Left lung (tissue), 10 donors: ENCODE data around the gene FMO3. TPM values are rescaled to one million over a fixed set of nuclear protein-coding genes. Genes with fewer than 3 reads are reported as not detected.
A peak's percentile ranks its signal among the peaks of the same experiment; 100 is the strongest.

Experiments used
- ATAC-seq: fragments of 200-7000 bp; cut with Tn5 transposase; one replicate; pipeline ENCODE4 v1.9.1; 2020; ENCODE audit warnings: moderate library complexity
- DNase-seq, 4 donors: peaks; one replicate each; pipeline ENCODE4 v3.0.0-alpha.2; 2013 to 2020
- H3K27ac ChIP-seq, 2 donors: fragments of 200-600 bp; sonication (generic) in 1 of 2; one replicate each; pipeline versions ENCODE4 v1.5.0 to v1.8.0; 2020 to 2021
- H3K27me3 ChIP-seq, 2 donors: fragments of 200-600 bp; sonication (generic) in 1 of 2; one replicate each; pipeline versions ENCODE4 v1.5.0 to v1.8.0; 2020 to 2021
- H3K36me3 ChIP-seq, 2 donors: fragments of 200-600 bp; sonication (generic) in 1 of 2; one replicate each; pipeline versions ENCODE4 v1.5.0 to v1.8.0; 2020 to 2021
- H3K4me1 ChIP-seq, 2 donors: fragments of 200-600 bp; one replicate each; pipeline ENCODE4 v1.8.0; 2021
- H3K4me3 ChIP-seq, 2 donors: fragments of 200-600 bp; sonication (generic) in 1 of 2; one replicate each; pipeline versions ENCODE4 v1.5.0 to v1.8.0; 2020 to 2021; ENCODE audit warnings: mild to moderate bottlenecking in 1 of 2
- H3K9me3 ChIP-seq, 2 donors: fragments of 200-600 bp; sonication (generic) in 1 of 2; one replicate each; pipeline versions ENCODE4 v1.5.0 to v1.8.0; 2020 to 2021
- CTCF ChIP-seq, 2 donors: fragments of 200-600 bp; sonication (generic) in 1 of 2; IDR thresholded peaks; one replicate each; pipeline versions ENCODE4 v1.5.0 to v1.8.0; 2021; ENCODE audit warnings: antibody characterized with exemption in 2 of 2
- intact Hi-C, 2 donors: fragments of 100-400 bp; cut with DNase I; formaldehyde crosslinking; loops; one replicate each; pipeline versions ENCODE4 v1.11.2 to v1.14.2; 2022
- polyA plus RNA-seq, 6 donors: library from polyadenylated mRNA; unstranded; fragments of 120-200 nt; gene quantifications; one replicate each; pipeline ENCODE4 v1.2.1, GENCODE V29; 2013; ENCODE audit not compliant: insufficient read length in 6 of 6
- total RNA-seq, 2 donors: library from RNA; stranded (reverse); fragmentation: NEBNext Ultra II Directional; extraction: Animal tissue kit (Norgen Biotek cat#: 25700); gene quantifications; one replicate each; pipeline ENCODE4 v1.2.1, GENCODE V29; 2021
- donor health status: DM: no; HTN: yes; CAD: no.
- donor health status: DM: no; HTN: no; CAD: no.

The FMO3 gene
- total and polyA plus RNA-seq, 8 donors, result 0.97 to 5.4 (median 1.7) TPM

DNA sequence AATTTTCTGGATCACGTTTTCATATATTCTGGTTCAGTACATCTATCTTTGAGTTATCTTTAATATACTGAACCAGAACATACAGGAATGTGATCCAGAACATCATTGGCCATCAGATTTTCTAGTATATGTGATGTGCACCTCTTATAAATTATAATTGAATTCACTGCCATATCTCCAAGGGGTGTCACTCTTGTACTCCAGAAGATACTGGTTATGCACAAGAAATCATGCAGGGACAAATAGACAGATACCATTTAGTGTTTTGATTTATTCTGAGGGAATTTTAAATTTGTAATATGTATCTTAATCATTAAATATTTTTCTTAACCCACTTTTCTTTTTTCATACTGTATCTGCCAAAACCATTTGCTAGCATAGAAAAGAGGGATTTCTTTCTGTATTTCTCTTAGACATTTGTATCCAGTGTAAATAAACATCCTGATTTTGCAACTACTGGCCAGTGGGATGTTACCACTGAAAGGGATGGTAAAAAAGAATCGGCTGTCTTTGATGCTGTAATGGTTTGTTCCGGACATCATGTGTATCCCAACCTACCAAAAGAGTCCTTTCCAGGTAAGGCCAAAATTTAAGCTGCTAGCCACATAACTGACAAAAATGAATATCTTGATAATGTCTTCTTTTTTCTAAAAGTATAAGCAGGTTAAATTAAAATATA lies 16.7 kb downstream of the FMO3 start:
- Histone ChIP-seq H3K9me3 (no peaks in the 10 kb centered on the region), H3K27ac (no peak overlapping the region), H3K27me3 (no peaks in the 10 kb centered on the region), H3K4me3 (no peak overlapping the region), H3K4me1 (no peaks in the 10 kb centered on the region), H3K36me3 (no peaks in the 10 kb centered on the region)
- TF ChIP-seq CTCF (IDR thresholded peaks at IDR 0.05), result no peak
- intact Hi-C loops, result no loop called here
- ATAC-seq, result no peak
- peak in 1 of 4 donors; percentile 48 for DNase-seq

- no peak overlapping the region for H3K4me3 ChIP-seq
- no peak for ATAC-seq
- DNase-seq, result no peak
- H3K9me3 ChIP-seq, result no peaks in the 10 kb centered on the region
- no peaks in the 10 kb centered on the region for H3K27me3 ChIP-seq
- intact Hi-C loops, result no loop called here
- no peak overlapping the region for H3K27ac ChIP-seq
- H3K36me3 ChIP-seq, result no peaks in the 10 kb centered on the region
- no peaks in the 10 kb centered on the region for H3K4me1 ChIP-seq
- no peak for TF ChIP-seq CTCF (IDR thresholded peaks at IDR 0.05)
These were observed 17.3 kb downstream of the FMO3 start for GRCh38 chr1:171107969-171108368.

DNA sequence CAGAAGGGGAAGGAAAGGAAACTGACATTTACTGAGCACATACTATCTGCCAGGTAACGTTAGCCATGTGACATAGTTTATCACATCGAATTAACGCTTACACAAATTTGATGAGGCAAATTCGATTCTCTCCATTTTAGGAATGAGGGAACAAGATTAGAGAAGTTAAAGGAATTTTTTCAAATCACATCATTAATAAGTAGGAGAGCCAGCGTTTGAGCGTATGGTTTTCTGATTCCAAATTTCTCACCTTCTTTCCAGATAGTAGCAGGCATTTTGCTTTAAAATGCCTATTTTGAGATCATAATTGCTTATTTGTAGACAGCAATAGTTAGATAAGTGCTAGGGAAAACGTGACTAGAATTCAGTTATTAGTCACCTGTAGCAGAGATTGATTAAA lies 19.3 kb downstream of the FMO3 start:
- H3K4me3 ChIP-seq, result no peak overlapping the region
- no peak for DNase-seq
- intact Hi-C loops, result no loop called here
- ATAC-seq, result no peak
- no peak for TF ChIP-seq CTCF (IDR thresholded peaks at IDR 0.05)
- H3K9me3 ChIP-seq, result no peaks in the 10 kb centered on the region
- H3K36me3 ChIP-seq, result no peaks in the 10 kb centered on the region
- H3K27ac ChIP-seq, result no peak overlapping the region
- H3K27me3 ChIP-seq, result no peaks in the 10 kb centered on the region
- H3K4me1 ChIP-seq, result no peaks in the 10 kb centered on the region

GRCh38 chr1:171110621-171111326 lies 20.1 kb downstream of the FMO3 start:
- no peaks in the 10 kb centered on the region for H3K9me3 ChIP-seq
- no peaks in the 10 kb centered on the region for H3K27me3 ChIP-seq
- peak; percentile 20 for ATAC-seq
- H3K27ac ChIP-seq, result peak overlapping the region in 1 of 2 donors; percentile 40
- no peak overlapping the region for H3K4me3 ChIP-seq
- TF ChIP-seq CTCF (IDR thresholded peaks at IDR 0.05), result no peak
- no peaks in the 10 kb centered on the region for H3K4me1 ChIP-seq
- H3K36me3 ChIP-seq, result no peaks in the 10 kb centered on the region
- DNase-seq, result peak in 2 of 4 donors; percentile 86 to 90
- intact Hi-C loops, result no loop called here

DNA sequence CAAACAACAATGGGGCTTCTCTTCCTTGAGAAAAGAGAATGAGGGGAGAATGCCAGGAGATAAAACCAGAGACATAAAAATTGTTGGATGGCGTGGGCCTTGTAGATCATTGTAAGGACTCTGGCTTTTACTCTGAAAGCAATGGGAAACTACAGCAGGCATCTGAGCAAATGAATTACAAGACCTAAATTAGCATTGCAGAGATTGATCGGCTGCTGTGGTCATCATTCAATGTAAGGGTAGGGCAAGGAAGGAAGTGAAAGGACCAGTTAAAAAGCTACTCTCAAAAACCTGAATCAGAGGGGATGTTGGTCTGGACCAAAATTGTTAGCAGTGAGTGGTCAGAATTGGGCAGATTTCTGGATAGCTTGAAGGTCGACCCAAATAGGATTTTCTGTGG lies 21.4 kb downstream of the FMO3 start:
- intact Hi-C loops, result no loop called here
- H3K27me3 ChIP-seq, result no peaks in the 10 kb centered on the region
- H3K9me3 ChIP-seq, result no peaks in the 10 kb centered on the region
- H3K4me3 ChIP-seq, result no peak overlapping the region
- no peak for TF ChIP-seq CTCF (IDR thresholded peaks at IDR 0.05)
- ATAC-seq (no peak), DNase-seq (no peak)
- H3K4me1 ChIP-seq, result no peaks in the 10 kb centered on the region
- H3K27ac ChIP-seq, result no peak overlapping the region
- no peaks in the 10 kb centered on the region for H3K36me3 ChIP-seq
